HG02943 (cell line): Measurements from ENCODE around the gene ATP11A.
"Not testable (repeated sequence)": the region's sequence is repeated elsewhere in the genome, so short reads cannot be mapped to it uniquely, and the experiment has no call there.

ENCODE experiments used
- ATAC-seq: cut with Tn5 transposase; IDR thresholded peaks from one replicate; pipeline ENCODE4 v1.9.1; 2021; ENCODE audit warnings: mild to moderate bottlenecking, low read depth, moderate library complexity; ENCODE audit not compliant: unreplicated experiment

ATP11A gene

GRCh38 chr13:112706171-112706570, 16.3 kb downstream of the ATP11A start:
- ATAC-seq = no peak

DNA sequence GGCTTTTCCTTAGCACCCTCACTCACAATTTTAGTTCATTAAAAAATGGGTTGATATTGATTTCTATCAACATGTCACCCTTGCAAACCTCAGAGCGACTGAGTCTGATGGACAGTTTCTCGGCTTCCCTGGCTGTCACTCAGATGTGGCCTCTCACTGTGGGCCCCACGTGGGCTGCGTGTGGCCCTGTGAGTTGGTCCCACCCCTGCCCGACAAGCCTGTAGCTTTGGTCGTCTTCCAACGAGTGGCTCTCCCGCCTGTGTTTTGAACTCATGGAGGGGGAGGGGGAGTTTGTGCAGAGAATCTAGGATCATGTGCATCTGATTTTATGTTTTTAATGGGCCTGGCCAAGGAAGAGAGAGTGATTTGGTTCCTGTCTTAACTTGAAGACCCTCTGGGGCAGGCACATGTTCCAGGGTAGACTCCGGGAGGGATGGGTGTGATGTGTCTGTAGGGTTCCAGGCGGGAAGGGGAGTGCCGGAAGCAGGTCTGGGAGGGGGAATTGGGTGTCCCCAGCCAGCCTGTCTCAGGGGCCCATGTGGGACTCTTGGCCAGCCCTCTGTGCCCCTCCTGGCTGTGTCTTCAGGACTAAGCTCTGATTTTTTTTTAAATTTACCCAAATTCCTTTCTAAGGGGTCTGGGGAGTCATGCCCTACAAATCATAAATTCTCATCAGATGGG, 18.9 kb downstream of the ATP11A start:
- ATAC-seq = no peak

DNA sequence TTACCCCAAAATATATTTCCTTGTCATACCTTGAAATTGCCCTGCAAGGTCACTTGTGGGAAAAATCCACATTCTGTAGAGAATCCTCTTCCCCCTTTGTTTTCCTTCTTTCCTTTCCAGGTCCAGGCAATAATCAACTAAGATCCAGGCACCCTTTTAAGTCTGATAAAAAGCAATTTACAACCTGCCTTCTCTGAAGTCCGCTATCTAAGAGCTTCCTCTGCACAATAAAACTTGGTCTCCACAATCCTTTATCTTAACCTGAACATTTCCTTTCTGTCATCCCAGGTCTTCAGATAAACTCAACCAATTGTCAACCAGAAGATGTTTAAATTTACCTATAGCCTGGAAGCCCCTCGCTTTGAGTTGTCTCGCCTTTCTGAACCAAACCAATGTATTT, 19.5 kb downstream of the ATP11A start:
- not testable (repeated sequence) for ATAC-seq

GRCh38 chr13:112709825-112710783, 20.3 kb downstream of the ATP11A start:
- ATAC-seq = no peak

DNA sequence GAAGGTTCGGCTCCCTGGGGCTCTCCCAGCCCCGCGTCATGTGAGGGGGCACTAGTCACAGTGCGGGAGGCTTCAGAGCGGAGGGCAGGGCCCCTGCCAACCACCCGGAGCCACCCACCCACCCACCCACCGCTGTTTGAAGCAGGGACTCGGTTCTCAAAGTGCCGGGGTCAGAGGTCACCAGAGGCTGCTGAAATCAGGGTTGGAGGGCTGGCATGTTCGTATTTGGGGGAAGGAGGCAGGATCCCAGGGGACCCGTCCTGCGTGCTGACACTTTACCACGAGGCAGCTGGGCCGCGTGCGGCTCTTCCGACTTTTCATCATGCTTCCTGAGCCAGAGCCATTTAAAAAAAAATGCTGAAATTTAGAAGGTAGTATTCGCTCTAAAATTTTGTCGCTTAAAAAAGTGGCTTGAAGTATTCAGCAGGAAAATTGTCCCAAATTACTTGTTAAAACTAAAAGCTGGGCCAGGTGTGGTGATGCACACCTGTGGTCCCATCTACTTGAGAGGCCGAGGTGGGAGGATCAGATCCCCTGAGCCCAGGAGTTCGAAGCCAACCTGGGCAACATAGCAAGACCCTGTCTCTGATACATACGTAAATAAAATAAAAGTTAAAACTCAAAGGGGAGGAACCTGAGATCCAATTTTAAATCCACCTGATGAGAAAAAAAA, 21.2 kb downstream of the ATP11A start:
- no peak for ATAC-seq

- no peak for ATAC-seq
Observed at GRCh38 chr13:112711528-112712265, 21.9 kb downstream of the ATP11A start.

- no peak for ATAC-seq
Observed at GRCh38 chr13:112712451-112713207, 22.8 kb downstream of the ATP11A start.

GRCh38 chr13:112713517-112714253, 23.8 kb downstream of the ATP11A start:
- ATAC-seq = no peak

DNA sequence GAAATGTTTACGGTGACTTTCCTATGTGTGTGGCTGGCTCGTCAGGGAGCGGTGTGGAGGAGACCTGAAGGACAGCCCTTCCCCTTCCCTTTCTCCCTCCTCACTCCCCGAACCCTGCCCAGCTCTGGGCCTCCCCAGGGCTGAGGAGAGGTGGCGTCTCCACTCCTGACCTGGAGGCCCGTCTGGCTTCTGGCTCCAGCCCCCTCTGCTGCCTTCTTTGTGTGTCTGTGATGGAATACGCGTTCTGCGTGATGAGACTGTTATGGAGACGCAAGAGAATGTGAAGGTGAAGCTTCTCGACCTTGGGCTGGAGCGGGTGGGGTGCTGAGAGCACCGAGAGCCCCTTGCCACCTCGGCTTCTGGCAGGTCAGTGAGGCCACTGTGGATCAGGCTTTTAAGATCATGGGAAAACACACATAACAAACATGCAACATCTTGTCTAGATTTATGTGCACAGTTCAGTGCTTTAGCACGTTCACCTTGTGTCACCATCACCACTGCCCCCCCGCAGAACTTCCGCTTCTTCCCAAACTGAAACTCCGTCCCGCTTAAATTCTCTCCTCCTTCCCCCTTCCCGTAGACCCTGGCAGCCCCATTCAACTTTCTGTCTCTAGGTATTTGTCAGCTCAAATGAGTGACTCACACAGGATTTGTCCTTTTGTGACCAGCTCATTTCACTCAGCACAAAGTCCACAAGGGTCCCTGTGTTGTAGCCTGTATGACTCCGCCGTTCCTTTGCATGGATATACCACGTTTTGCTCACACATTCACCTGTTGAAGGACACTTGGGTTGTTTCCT, 24.7 kb downstream of the ATP11A start:
- ATAC-seq = no peak

GRCh38 chr13:112715210-112715609, 25.4 kb downstream of the ATP11A start:
- ATAC-seq = no peak

DNA sequence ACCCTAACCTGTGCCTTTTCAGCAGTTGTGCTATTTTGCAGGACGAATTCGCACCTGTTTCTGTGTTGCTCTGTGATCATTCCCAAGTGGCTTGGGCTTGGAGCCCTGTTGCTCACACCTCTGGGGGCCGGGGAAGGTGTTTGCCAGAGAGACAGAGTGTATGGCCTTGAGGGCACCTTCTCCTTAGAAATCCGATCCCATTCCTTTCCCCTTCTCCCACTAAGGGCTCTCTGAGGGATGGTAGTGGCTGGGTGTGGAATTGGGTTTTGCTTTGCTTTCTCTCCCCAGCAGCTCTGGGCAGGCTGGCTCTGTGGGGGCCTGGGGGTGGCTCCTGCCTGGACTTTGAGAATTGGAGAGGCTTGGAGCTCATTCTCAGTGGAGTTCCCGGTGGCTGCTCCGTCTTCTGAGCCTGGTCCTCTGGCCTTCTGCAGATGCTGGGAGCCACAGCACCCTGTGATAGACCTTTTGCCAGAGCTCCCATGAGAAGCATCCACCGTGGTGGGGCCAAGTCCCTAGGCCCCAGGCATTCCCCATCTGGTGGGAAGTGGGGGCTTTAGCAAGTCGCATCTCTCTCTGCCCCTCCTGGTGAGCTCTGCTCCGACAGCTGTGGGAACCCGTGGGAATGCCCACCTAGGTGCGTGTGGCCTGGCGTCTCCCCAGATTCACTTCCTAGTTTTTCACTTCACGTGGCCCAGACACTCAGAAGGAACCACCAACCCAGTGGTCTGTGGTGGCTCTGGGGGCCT, 26.1 kb downstream of the ATP11A start:
- no peak for ATAC-seq

DNA sequence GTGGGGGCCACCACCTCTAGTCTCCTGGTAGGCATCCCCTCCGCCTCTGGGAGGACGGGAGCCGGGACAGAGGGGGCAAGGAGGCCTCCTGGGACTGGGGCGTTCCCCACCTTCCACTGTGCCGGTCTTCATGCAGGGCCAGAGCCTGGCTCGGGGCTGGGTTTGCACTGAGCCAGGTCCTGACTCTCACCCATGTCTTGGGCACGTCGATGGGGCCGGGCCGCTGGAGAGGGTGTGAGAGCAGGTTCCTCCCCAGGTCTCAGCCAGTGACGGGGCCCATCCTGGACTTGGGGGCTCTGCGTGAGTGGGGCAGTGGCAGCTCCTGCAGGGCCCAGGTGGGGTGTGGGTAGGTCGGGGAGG, 26.6 kb downstream of the ATP11A start:
- ATAC-seq = no peak

GRCh38 chr13:112716841-112717520, 27.1 kb downstream of the ATP11A start:
- no peak for ATAC-seq

GRCh38 chr13:112718318-112718717, 28.5 kb downstream of the ATP11A start:
- ATAC-seq = no peak

DNA sequence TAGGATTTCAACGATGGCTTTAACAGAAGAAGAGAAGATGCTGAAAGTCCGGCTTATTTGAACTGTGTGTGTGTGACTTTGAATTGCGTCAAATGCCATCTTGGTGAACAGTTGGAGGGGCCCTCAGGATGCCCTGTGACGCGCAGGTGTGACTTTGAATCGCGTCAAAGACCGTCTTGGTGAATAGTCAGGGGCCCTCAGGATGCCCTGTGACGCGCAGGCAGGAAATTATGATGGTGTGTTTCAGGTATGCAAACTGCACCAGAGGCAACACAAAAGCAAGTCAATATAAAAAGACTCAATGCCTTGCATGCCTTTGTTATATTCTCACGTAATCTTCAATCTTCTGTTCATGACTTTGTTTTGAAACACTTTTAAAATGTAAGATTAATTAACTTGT, 29.2 kb downstream of the ATP11A start:
- no peak for ATAC-seq

DNA sequence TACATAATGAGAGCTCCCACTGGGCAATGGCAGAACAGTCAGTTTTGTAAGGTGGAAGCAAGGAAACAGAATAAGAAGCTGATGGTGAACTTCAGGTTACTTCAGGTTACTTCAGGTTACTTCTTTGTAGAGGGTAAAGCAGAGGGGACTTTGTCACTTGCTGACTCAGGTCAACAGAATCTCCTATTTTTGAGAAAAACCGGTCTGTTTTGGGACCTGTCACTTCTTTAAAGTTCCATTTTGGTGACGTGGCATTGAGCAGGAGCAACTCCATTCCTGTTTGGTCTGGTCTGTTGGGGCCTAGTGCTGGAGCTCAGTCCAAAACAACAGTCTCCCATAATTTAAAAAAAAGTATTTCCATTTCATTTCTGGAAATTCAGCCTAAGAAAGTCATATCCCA, 29.7 kb downstream of the ATP11A start:
- ATAC-seq = no peak

DNA sequence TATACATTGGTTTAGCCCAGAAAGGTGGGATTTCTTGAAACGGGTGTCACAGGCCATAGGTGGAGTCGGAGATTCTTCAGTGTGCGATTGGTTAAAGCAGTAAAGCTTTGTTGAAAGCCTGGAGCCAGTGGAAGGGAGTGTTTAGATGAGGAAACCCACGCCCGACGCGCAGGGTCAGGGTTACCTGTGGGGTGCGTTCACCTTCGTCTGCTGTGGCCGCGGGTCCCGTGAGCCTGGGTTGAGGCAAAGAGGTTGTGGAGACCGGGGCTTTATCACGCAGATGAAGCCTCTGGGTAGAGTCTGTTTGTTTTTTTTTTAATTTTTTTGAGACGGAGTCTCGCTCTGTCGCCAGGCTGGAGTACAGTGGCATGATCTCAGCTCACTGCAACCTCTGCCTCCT, 30.4 kb downstream of the ATP11A start:
- ATAC-seq = no peak
